Right lung (tissue), 5 donors: ENCODE measurements around the gene TMPRSS6. TPM values are rescaled to one million over a fixed set of nuclear protein-coding genes. Genes with fewer than 3 reads are reported as not detected.

ENCODE experiments used
- DNase-seq, 2 donors: peaks; one replicate each; pipeline ENCODE4 v3.0.0-alpha.2; 2013
- polyA plus RNA-seq, 5 donors: library from polyadenylated mRNA; unstranded; fragments of 120-200 nt; gene quantifications; one replicate each; pipeline versions ENCODE4 v1.2.1 to v1.2.3, GENCODE V29; 2013; ENCODE audit warnings: inconsistent platforms in 1 of 5, low replicate concordance in 1 of 5; ENCODE audit not compliant: insufficient read length in 5 of 5, insufficient read depth in 1 of 5

Gene TMPRSS6
- polyA plus RNA-seq, 5 donors = 0.36 to 0.79 (median 0.61) TPM

DNA sequence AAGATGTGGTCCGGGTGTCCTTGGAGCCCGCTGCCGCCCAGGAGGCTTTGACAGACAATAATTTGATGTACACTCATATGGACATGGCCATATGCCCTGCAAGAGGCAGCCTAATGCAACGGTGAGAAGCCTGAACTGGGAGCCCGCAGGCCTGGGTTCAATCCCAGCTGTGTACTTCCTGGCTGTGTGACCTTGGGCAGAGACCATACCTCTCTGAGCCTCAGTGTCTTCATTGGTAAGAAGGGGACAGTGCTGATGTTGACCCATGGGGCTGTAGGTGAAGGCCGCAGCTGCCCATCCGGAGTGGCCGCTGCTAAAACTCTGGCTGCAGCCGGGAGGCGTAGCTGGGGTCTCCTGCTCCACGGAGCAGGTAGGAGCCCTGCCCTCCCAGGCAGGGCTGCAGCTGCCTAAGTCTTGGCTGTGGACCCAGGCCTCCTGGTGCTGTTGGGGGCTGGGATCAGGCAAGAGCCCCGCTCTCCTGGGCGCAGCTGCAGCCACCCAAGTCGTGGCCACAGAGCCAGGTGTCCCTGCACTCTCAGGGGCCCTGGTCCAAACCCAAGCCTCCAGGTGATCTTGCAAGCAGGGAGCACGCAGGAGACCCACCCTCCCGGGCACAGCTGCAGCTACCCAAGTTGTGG lies 31.3 kb upstream of the TMPRSS6 start:
- DNase-seq = no peak

DNA sequence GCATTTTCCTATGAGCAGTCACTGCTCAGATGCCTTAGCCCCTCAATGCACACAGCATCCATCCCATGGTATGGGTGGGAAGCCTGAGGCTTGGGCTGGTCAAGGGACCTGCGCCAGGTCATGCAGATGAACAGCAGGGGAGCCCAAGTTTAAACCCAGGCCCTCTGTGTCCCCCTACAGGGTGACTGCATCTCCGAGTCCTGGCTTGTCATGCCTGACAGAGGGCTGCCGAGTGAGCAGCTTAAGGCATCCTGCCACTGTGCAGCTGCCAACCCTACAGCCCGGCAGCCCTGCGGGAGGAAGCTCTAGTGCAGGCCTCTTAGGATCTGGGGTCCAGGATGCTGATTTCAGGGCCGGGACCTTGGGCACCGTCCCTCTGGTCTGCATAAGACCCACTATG lies 30.2 kb upstream of the TMPRSS6 start:
- no peak for DNase-seq

DNA sequence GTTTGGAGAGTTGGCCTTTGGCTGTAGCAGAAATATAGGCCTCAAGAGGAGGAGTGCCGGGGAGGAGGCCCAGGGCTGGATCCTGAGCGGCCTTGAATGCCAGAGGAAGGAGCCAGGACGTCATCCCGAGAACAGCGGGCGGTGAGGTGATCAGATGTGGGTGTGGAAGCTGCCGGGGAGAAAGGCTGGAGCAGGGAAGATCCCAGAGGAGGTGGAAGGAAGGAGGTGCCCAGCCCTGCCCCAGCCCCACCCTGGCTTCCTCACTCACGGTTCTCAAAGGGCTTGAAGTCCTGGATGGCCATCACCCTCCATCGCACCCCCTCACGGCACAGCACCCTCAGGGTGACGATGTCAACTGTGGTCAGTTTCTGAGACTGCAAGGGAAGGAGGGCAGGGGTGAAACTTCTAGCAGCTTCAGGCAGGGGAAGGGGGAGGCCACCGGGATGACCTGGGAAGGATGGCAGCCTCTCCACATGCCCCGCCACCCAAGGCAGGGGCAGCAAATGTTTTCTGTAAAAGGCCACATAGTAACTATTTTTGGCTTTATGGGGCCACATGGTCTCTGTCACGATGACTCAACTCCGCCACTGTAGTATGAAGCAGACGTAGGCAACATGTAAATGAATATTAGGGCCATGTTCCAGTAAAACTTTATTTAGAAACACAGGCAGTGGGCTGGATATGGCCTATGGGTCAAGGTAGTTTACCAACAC lies 29.5 kb upstream of the TMPRSS6 start:
- no peak for DNase-seq

DNA sequence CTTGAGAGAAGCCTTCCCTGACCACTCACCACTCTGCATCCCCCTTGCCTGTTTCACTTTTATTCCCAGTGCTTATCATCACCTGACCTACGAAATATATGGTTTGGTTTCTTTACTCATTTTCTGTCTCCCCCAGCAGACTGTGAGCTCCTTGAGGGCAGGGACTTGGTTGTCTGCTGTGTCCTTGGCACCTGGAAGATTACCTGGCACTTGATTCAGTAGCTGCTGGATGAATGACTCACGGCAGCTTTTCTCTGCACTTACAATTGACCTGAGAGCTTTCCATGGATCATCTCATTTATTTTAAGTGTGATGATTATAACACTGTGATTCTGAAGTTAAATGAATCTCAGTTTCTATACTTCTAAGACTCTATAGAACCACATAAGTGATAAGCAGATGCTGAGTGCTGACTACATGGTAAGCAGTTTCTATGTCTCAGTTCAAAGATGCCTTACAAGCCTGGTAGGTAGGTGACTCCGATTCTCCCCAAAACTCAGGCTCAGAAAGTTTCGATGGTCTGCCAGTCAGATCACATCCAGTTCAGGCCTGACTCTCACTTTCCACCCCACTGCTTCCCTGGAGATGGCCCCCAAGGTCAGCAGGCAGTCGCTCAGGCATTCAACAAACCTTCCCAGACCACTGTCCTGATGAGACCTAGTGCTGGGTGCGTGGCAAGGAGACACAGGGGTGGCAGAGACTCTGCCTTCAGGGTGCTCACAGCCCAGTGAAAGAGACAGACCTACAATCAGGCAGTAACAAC lies 28.6 kb upstream of the TMPRSS6 start:
- no peak for DNase-seq

DNA sequence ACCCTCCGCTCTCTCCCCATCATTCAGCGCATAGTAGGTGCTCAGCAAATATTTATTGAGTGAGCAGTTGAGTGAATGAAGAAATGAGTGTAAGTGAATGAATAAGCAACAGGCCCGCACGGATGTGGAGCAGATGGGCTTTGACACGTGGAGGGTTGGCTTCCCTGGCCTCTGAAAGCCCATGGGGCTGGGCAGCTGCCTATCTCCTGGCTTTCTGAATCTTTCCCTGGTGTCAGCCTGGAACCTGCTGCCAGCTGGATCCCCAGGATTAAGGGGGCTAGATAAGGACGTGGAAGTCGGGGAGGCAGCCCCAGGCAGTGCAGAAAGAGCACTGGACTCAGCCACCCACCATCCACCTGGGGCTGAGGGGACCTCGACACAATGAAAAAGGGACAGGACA lies 27.6 kb upstream of the TMPRSS6 start:
- DNase-seq = no peak

DNA sequence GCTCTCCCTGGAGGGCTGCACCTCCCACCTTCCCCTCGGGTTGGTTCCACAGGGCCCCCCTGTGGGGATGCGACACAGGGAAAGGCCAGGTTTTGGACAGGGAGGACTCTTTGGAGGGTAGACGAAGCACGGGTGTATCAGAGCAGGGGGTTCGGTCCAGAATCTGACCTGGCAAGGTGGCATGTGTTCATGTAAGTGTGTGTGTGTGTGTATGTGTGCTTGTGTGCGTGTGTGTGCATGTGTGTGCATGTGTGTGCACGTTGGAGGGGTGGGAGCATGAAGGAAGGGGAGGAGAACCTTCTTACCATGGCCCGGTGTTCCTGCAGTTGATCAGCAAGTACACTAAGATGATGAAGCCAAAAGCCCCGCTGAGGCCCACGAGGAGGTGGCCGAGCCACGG lies 25.5 kb upstream of the TMPRSS6 start:
- no peak for DNase-seq

DNA sequence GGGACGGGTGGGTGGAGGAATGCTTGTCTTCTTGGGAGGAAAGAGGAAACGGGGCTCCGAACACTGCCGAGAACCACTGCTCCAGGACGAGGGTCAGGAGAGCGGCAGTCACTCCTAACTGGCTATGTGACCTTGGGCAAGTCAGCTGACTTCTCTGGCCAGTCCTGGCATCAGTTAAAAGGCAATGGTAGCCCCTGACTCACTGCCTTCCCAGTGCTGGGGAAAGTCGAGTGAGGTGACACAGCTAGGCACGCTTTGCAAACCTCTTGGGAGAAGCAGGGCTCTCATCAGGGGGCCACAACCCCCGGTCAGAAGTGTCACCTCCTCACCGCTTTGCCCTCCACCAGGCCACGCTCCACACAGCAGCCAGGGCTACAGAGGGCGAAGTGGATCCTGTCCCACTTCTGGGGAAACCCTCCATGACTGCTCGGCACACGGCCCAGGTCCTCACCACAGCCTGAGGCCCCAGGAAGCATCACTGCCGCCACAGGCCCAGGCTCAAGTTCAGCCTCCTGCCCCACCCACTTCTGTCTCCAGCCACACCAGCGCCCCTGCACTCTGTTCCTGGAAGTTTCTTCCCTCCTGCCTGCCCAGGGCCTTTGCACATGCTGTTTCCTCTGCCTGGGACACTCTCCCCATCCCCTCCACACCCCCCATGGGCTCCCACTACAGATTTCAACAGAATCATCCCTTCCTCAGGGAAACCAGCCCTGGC lies 23.9 kb upstream of the TMPRSS6 start:
- DNase-seq = no peak

DNA sequence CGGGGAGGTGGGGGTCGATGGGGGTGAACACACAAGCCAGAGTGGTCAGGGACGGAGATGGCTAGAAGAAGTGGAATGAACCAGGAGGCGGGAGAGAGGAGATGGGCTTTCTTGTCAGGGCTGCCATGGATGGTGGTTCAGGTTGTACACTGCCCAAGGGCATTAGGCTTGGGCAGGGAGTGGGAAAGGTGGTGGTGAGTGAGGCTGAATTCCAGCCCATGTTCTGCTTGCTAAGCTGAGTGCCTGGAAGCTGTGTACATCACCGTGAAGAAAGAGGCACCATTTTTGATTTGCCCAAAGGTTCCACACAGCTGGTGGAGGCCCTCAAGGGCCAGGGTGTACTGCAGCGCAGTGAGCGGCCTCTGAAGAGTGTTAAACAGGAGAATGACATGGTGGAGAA lies 23.3 kb upstream of the TMPRSS6 start:
- no peak for DNase-seq

DNA sequence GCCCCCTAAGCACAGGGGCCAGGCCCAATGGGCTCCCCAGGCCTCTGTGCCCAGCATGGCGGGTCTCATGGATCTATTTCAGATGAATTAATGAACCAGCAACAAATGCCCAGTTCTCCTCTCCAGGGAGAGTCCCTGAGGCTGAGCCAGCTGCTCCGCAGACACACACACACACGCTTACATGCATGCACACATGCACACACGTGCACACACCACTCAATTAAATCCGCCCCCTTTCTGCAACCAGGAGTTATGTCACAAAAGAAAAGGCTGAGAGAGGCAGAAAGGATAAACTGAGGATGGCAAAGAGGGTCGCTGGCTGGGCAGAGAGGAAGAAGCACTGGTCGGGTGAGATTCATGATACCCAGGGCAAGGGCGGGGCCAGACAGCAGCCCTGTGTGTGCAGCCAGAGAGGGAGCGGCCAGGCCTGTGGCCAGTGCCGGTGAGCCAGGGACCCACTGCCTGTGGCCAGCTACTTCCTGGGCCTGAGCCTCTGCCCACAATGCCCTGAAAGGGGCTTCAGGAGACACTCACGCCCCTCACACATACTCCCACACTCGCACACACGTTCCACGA lies 20.4 kb upstream of the TMPRSS6 start:
- no peak for DNase-seq

DNA sequence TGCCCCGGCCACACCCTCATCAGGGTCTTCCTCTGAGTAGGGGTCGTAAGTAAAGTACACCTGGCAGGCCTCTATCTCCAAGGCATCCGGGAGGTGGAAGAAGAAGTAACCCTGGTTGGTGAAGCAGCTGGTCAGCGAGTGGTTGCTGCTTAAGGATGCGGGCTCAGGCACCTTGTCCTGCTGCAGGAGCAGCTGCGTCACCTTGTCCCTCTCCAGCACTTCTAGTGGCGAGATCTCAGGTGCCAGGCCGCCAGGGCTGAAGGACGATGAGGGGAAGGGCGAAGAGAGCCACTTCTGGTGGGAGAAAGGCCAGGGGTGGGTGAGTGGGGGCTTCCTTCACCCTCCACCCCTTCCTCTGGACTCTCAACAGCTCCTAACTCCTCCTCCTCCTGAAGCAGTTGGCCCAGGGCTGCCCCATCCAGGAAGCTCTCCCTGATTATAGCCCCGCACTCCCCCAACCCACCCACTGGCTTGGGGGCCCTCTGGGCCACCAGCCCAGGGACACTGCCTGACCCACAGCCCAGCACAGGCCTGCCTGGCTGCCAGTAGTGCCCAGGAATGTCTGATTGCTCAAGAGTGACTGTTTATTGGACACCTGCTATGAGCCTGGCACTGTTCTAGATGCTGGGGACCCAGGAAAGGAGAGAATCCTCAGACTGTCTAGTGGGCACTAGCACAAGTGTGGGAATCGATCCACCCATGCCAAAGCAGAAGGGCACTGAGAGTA lies 19.2 kb upstream of the TMPRSS6 start:
- no peak for DNase-seq

DNA sequence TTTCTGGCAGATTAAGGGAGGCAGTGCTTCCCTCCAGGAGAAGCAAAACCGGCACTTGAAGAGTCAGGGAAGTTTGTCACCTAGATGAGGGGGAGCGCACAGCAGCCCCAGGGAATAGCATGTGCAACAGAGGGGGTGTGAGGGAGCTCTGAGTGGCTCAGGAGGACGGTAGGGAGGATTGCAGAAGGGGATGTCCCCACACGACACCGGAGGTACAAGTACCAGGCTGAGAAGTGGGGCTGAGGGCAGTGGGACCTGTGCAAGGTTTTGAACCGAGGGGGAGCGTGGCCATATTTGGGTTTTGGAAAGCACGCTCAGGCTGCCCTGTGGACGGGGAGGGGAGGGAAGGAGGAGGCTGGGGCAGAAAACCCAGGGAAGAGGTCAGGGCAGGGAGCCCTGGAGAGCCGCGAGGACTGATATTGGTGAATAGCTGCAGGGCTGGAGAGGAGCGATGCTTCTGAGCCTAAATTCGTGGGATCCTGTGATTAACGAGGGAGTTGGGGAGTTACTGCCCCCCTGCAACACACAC lies 17.9 kb upstream of the TMPRSS6 start:
- no peak for DNase-seq

DNA sequence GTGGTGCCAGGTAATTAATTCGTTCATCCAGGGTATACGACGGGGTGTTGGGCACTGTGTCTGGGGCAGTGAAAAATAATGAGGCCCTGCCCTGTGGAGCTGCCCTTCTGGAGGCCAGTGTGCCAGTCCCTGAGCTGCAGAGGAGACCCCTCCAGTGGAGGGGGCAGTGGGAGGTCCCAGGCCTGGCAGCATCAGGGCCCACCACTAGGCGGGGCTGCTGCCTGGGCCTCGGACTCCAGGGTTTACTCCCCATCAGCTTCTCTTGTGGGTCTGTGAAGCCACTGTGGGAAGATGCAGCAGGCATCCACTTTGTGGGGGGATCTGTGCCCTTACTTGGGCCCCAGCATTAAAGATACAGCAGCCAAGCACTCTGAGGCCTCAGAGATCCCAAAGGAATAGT lies 17.4 kb upstream of the TMPRSS6 start:
- no peak for DNase-seq

DNA sequence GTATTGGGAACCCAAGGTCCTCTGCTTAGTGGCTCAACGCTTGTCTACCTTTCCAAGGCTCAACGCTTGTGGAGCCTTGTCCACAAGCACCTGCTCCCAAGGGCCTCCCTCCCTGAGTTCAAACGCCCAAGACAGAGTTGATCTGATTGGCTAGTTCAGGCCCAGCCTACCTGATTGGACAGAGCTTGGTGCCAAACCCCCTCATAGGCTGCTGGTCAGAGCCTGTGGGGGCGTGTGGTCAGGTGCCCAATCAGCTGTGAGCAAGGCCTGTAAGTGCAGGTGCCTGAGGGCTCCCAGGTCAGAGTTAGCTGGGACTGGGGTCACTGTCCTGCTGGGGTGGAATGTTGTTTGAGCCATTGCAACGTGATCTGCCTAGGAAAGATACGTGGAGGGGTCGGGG lies 16.9 kb upstream of the TMPRSS6 start:
- DNase-seq = no peak

DNA sequence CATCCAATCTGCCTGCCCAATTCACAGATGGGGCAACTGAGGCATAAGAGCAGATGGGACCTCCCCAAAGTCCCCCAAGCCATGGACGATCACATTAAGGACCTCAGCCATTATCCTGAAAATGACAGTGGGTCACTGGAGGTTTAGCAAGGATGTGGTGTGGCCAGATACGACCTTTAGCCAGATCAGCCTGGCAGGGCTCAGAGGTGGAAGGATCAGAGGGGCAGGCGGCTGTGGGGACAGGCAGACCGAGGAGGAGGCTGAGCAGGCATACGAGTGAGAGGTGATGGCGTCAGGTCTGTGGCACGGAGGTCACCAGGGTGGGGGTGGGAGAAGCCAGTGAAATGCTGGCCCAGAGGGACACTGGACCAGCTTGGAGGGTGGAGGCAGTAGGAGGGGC lies 14.1 kb upstream of the TMPRSS6 start:
- DNase-seq = no peak

DNA sequence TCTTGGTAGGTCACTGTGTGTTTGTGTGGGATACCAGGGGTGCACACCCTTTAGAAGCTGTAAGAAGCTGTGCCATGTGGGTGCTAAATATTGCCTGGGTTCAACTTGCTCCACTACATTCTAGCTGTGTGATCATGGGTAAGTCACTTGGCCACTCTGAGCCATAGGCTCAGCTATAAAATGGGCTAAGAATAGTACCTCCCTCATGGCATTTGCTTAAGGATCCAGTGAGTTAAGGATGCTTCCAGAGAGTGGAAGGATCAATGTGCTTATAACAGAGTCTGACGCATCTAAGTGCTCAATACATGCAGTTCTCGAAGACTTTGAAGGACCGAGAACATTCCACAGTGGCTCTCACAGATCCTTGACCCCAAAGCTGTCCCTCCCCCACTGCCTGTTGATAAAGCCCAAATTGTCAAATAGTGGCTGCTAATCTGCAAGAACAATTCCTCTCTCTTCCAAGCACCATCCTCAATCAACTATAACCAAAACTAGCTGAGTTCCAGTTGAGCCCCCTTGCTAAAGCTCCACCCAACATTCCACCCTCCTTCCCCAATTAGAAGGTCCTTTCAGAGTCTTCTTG lies 13.2 kb upstream of the TMPRSS6 start:
- DNase-seq = no peak

DNA sequence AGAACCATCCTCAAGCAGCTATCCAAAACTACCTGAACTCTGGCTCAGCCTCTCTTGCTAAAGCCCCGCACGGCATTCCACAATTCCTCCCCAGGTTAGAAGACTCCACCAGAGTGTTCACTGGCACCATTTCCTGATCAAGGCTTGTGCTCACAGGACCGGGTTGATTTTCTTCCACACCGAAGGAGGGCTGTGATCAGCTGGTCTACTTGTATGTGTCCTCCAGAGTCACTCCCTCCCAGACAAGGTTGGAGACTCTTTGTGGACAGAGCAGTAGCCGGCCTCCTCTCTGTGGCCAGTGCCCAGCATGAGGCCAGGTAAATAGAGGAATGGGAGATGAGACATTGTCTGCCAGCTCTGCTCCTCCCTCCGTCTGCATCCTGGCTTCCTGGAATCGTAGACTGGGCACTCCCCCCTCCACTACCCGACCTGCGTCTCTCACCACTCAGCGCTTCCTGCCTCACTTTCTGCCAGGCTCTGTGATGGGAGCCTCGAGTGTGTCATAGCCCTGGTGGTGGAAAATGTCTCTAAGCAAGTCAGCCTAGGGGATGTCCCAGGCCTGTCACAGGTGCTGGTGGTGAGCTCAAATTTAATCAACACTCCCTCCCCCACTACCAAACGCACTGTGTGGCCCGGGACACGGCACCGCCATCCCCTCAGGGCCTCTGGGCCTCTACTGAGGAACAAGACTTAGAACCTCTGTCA lies 12.5 kb upstream of the TMPRSS6 start:
- DNase-seq = no peak

DNA sequence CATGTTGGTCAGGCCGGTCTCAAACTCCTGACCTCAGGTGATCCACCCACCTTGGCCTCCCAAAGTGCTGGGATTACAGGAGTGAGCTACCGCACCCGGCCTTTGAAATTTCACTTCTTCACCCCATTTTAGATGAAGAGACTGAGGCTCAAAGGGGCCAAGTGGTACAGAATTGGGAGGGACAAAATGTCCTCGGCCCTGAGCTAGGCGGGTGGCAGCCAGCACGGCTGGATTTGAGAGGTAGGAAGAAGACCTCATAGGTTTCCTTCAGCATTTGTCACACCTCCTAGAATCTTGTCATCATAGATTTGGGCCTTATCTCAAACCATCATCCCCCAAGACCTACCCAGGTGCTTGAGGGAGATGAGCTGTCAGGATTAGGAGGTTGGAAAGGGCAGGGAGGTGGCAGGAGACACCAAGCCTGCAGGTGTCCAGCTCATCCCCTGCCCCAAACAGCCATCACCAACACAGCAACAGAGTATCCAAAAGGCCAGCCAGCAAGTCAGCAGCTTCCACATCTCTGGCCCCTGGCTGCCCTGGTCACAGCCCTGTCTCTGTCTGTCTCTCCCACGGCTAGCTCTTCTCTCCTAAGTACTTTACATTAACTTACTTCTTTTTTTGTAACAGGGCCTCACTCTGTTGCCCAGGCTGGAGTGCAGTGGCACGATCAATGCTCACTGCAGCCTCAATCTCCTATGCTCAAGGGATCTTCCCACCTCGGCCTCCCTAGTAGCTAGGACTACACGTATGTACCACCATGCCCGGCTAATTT lies 11.2 kb upstream of the TMPRSS6 start:
- DNase-seq = no peak

DNA sequence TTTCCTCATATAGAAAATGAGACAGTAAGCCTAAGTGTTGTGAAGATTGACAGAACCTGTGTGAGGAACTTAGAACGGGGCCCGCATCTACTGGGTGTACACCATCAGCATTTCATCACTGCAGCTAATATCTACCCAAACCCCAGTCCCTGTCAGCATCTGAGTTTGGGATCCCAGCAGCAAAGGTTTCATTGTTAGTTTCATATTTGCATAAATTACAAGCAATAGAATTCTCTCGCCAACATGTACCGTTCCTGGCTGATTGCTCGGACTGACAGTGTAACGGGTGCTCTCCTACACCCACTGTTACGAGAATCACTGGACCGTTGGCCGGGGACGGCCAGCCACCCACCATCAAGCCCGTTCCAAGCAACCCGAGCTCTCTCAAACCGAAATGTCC lies 10.4 kb upstream of the TMPRSS6 start:
- DNase-seq = no peak

DNA sequence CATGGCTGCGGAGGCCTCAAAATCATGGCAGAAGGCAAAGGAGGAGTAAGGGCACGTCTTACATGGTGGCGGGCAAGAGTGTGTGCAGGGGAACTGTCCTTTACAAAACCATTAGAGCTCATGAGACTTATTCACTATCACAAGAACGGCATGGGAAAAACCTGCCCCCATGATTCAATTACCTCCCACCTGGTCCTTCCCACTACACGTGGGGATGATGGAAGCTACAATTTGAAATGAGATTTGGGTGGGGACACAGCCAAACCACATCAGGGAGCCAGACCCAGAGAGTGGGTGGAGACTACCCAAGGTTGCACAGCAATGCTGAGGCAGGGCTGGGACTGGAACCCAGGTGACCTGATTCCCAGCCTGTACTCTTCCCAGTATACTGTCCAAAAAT lies 8.6 kb upstream of the TMPRSS6 start:
- no peak for DNase-seq
